NCI-H2081 treated with DMSO at 0.1 percent for 48 hours (cell line): Measurements from ENCODE around the gene ZNF853.
A peak's percentile ranks its signal among the peaks of the same experiment; 100 is the strongest.
"Not testable (repeated sequence)": the region's sequence is repeated elsewhere in the genome, so short reads cannot be mapped to it uniquely, and the experiment has no call there.

ENCODE experiments used
- DNase-seq: peaks from one replicate; lab custom pipeline; 2025; lab: John Stamatoyannopoulos, UW

Gene ZNF853

DNA sequence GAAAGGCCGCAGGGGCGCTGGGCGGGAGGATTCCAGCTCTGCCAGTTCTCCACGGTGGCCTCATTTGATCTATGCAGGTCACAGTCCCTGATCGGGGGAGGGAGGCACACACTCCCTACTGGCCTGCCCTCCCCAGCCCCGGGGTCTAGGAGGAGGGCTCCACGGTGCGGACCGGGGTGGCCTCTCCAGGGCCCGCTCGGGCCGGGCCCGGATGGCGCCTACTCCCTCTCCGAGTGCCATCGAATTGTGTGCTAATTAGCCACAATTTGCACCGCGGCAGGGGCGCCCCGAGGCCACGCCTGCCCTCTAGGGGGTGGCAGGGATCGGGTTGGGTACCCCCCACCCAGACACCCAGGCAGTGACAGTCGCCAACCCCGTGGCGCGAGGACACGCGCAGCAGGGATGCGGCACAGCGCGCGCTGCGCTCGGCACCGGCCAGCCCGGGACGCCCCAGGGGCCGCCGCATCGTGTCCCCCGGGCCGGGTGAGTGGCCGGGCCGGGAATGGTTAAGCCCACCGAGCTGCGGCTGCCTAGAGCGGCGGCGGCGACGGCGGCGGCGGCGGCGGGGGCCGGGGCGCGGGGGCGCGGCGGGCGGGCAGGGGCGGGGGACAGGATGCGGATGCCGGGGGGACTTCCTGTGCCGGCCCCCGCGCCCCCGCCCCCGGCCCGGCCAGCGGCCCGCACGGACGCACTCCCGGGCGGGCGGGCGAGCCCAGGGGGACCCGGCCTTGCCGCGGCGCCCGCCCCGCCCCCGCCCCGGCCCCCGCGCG, at the start of gene ZNF853:
TSS of gene ZNF853 (plus strand) at position 658 of the 770 bp plus-strand sequence. CDS start 565 bp downstream, outside the sequence.
- DNase-seq, result no peak

DNA sequence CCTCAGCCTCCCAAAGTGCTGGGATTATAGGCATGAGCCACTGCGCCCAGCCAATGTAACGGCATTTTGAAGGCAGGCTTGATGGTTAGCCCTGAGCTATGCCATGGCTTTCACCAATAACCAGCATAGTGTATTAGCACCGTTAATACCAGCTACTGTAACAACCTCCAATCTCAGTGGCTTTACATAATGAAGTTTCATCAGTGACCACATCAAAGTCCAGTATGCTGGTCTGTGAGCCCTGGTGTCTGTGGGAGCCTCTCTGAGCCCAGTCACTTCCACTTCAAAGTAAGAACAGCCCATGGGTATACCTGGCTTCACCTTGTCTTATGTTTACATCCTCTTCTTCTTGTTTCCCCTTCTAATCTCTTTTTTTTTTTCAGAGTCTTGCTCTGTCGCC, 49.8 kb upstream of the ZNF853 start:
- DNase-seq, result no peak

DNA sequence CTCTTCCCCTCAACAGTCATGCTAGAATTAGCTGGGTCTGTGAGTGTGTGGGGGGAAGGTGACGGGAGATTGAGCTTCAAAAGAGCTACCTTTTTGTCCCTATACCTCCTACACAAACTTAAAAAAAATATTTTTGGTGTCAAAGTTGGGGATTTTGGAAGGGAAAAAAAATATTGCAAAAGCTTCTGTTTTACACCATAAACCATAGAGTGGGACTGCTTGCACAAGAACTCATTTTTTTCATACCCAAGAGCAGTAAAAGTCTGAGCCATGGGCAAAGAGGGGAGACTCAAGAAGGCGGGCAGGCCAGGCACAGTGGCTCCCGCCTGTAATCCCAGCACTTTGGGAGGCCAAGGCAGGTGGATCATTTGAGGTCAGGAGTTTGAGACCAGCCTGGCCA, 47.5 kb upstream of the ZNF853 start:
- DNase-seq, result no peak

DNA sequence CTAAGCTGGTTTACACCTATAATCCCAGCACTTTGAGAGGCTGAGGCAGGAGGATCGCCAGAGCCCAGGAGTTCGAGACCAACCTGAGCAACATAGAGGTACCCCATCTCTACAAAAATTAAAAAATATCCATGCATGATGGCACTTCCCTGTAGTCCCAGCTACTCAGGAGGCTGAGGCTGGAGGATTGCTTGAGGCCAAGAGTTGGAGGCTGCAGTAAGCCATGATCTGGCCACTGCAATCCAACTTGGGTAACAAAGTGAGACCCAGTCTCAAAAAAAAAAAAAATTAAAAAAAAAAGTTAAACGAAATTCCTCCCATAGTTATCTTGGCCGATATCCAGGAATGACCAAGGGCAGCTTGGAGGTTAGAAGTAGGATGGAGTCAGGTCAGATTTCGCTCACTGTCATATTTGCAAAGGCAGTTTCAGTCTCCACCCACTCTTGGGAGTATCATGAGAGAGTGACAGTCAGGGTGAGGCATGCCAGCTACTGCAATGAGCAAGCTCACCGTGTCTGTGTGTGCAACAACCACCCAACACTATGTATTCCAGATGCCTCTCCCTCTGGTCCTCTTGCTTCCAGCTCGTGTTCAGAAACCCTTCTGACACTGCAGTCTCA, 44.1 kb upstream of the ZNF853 start:
- DNase-seq, result no peak

DNA sequence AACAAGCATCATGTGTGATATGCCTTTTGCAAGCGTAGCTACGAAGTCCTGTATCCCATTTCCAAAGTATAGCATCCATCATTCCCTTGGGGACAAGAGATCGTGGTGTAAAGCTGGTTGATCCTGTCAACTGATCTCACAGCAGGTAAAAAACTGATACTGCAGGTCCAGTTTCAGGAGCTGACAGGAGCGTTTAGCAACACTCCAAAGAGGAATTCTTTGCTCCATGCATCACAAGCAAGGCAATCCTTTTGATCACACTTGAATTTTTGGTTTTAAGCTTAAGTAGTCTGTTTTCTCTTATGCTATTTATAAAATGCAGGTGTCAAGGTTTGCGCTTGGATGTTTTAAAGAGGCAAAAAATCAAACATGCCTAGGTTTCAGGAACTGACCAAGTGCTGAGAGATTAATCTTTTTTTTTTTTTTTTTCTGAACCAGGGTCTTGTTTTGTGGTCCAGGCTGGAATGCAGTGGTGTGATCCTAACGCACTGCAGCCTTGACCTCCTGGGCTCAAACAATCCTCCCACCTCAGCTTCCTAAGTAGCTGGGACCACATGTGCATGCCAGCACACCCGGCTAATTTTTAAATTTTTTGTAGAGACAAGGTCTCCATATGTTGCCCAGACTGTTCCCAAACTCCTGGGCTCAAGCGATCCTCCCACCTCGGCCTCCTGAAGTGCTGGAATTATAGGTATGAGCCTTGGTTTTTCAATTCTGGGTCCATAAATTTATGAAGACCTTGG, 40.0 kb upstream of the ZNF853 start:
- DNase-seq, result no peak

DNA sequence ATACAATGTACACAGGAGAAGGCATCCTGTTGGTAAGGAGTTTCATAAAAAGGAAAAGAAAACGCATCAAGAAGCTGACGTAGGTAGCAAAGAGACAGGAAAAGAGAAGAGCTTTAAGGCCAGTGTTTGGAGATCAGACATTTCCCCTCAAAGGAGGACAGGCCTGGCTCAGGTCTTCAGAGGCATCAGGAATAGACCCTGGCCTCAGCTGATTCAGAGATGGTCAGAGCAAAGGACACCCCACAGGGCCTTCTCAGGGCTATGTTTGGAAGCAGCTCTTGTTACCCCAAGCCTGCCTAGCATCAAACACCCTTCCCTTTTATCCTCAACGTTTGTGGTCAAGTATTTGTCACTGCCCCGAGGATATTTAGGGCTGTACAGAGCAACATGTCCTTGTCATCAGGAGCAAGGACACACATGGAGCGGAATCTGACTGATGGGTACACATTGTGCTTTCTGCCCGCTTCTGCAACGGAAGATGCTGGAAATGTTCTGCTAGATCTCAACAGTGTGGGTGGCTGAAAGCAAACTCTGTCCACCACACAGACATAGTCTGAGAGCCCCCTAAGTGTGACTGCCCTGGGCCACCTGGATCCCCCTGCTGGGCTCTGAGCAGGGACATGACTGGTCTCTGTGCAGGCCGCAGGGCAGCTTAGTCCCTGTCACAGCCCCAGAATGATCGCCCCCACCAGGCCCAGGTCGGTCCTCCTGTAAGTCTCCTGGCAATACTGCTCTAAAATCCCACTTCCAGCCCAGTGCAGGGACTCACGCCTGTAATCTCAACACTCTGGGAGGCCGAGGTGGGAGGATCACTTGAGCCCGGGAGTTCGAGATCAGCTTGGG, 39.2 kb upstream of the ZNF853 start:
- no peak for DNase-seq

DNA sequence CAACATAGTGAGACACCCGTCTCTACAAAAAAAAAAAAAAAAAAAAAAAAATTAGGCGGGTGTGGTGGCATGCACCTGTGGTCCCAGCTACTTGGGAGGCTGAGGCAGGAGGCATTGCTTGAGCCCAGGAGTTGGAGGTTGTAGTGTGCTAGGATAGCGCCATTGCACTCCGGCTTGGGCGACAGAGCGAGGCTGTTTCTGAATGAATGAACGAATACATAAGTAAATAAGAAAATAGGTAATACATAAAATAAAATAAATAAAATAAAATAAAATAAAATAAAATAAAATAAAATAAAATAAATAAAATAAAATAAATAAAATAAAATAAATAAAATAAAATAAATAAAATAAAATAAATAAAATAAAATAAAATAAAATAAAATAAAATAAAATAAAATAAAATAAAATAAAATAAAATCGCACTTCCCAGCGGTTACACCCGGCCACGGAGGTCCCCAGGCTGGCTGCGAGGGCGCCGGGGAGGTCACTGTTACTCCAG, 38.5 kb upstream of the ZNF853 start:
- not testable (repeated sequence) for DNase-seq

DNA sequence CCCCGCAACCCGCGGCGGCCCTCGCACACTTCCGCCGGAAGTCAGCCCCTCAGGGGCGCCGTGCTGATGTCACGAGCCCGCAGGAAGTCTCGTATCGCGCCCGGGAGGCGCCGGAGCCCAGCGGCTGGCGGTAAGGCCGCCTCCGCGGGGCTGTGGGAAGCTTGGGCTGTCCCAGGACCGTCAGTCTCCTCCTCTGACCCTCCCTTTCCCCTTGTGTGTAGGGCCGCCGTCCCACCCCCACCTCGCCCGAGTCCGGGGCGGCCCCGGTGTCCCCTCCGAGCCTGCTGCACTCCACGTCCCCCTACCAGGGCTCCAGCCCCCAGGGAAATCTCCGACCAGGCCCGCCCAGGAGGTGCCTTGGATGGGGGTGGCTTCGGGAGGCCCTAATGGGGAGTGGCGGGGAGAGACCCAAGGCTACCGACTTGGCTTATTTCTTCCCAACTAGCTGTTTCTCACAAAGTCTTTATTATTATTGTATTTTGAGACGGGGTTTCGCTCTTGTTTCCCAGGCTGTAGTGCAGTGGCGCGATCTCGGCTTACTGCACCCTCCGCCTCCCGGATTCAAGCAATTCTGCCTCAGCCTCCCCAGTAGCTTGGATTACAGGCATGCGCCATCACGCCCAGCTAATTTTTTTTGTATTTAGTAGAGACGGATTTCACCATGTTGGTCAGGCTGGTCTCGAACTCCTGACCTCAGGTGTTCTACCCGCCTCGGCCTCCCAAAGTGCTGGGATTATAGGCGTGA, 37.9 kb upstream of the ZNF853 start, which contains the start of gene ZDHHC4:
TSS of gene ZDHHC4 (plus strand) at position 86 of the 745 bp plus-strand sequence. CDS start 3,108 bp downstream, outside the sequence.
- peak; percentile 40 for DNase-seq

DNA sequence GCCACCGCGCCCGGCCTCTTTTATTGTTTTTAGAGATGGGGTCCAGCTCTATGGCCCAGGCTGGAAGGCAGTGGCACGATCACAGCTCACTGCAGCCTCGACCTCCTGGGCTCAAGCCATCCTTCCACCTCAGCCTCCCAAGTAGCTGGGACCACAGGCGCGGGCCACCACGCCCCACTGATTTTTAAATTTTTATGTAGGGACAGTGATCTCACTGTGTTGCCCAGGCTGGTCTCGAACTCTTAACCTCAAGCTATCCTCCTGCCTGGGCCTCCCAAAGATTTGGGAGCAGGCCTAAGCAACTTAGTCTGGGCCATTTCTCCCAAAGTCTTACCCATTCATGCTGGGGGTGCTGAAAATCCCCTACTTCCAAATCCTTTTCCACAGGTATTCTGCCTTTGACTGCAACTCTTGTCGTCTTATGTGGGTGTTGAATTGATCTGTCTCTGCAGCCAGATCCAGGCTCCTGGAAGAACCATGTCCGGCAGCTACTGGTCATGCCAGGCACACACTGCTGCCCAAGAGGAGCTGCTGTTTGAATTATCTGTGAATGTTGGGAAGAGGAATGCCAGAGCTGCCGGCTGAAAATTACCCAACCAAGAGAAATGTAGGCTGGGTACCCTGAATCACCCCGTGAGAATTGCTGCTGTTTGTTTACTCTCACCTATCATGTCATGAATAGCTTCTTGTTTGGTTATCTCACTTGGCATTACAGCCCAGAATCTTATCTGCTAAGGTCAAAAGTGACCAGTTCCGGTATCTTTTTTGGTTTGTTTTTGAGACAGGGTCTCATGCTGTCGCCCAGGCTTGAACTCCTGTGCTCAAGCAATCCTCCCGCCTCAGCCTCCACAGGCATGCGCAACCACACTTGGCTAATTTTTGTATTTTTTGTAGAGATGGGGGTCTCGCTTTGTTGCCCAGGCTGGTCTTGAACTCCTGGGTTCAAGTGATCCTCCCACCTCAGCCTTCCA, 37.0 kb upstream of the ZNF853 start:
- DNase-seq, result no peak

DNA sequence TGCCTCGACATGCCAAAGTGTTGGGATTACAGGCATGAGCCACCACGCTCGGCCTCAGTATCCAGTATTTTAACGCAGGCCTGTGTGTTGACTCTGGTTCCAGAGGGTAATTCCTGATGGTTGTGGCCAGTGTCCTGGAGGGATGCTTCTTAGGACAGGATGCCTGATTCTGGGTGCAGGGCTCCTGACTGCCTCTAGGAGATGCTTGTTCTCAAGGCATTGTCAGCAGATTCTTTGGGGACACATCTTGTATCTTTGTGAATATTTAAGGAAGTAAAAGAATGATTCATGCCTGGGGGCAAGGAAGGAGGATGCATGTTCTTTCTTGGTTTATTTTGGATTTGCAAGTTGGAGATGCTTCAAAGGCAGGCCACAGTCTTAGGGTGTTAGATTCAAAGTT, 36.0 kb upstream of the ZNF853 start:
- no peak for DNase-seq

DNA sequence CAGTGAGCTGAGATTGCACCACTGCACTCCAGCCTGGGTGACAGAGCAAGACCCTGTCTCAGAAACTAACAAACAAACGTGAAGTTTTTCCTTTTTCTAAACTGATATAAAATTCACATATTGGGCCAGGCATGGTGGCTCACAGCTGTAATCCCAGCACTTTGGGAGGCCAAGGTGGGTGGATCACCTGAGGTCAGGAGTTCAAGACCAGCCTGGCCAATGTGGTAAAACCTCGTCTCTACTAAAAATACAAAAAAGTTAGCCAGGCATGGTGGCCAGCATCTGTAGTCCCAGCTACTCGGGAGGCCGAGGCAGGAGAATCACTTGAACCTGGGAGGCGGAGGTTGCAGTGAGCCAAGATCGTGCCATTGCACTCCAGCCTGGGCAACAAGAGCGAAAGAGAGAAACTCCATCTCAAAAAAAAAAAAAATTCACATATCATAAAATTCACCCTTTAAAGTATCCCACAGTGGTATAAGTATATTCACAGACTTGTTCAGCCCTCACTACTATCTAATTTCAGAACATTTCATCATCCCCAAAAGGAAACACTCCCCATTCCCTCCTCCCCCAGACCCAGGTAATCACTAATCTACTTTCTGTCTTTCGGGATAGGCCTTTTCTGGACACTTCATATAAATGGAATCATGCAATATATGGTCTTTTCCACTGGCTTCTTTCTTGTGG, 29.5 kb upstream of the ZNF853 start:
- not testable (repeated sequence) for DNase-seq

DNA sequence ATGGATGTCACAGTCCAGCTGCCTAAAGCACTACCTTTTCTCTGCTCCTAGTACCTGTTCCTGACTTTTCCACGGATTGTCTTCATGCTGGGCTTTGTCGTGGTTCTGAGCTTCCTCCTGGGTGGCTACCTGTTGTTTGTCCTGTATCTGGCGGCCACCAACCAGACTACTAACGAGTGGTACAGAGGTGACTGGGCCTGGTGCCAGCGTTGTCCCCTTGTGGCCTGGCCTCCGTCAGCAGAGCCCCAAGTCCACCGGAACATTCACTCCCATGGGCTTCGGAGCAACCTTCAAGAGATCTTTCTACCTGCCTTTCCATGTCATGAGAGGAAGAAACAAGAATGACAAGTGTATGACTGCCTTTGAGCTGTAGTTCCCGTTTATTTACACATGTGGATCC, 26.8 kb upstream of the ZNF853 start:
- DNase-seq, result no peak

DNA sequence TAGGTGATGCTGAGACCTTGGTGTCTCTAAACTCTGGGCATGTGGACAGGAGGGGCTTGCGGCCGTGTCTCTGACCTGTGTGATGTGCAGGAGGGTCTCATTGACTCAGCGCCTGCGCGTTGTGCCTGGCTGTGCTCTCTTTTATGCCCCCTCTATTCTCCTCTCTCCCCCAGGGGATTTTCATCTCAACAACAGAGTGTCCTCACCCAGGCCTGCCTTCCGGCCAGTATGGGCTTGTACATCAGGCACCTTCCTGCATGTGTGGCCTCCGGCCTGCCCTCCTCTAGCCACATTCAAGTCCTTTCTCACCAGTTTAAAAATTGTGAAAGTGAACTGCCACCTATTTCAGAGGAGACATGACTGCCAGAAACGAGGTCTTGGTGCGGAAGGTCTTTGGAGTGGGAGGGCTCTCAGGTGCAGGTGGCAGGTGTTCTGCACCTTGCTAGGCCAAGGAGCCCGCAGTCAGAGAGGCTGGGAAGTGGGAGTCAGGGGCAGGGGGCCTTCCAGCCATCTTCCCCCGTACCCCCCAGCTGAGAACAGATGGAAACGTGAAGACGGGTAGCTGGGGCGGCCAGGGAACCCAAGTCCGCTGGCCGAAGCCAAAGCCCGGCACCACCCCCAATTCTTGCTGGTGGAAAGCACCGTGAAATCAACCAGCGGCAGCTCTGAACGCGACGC, 26.1 kb upstream of the ZNF853 start:
- DNase-seq, result no peak

DNA sequence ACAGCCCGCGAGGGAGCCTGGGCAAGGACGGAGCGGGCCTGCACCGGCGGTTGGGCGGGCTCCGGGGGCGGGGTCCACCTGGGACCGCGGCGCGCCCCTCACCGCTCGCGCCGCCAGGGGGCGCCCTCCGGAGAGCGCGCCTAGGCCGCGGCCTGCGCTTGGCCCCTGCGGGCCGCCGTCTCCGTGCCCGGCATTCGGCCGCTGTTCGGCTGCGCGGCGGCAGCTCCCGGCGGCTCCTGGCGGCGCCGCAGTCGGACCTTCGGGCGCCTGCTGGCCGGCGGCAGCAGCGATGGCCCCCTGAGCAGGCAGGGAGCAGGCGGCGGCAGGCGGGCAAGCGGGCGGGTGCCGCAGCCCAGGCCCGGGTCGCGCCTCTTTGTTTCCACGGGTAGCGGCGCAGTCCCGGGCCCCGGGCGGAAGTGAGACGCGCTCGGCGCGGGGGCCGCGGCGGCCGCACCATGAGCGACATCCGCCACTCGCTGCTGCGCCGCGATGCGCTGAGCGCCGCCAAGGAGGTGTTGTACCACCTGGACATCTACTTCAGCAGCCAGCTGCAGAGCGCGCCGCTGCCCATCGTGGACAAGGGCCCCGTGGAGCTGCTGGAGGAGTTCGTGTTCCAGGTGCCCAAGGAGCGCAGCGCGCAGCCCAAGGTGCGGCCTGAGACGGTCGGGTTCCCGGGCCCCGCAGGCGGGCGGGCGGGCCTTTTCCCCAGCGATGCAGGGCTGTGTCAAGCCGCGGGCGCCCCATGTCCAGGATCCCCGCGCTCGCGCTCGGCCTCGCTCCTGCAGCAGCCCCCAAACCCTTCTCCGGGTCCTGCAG, 25.4 kb upstream of the ZNF853 start, which contains the start of gene INTS15:
TSS of gene INTS15 (plus strand) at position 193 of the 816 bp plus-strand sequence. CDS start at position 456, 263 bp downstream.
- no peak for DNase-seq

DNA sequence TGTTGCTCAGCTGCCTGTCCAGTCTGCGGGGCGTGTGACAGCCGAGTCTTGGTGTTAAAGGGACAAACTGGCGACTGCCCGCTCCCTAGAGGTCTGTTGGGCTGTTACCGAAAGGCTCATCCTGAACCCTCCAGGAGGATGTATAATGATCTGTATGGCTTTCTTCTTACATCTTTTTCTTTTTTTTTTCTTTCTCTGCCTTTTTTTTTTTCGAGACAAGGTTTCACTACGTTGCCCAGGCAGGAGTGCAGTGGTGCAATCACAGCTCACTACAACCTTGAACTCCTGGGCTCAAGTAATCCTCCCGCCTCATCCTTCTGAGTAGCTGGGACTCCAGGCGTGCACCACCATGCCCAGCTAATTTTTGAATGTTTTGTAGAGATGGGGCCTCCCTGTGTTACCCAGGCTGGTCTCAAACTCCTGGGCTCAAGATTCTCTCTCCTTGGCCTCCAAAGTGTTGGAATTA, 24.7 kb upstream of the ZNF853 start:
- DNase-seq, result no peak

DNA sequence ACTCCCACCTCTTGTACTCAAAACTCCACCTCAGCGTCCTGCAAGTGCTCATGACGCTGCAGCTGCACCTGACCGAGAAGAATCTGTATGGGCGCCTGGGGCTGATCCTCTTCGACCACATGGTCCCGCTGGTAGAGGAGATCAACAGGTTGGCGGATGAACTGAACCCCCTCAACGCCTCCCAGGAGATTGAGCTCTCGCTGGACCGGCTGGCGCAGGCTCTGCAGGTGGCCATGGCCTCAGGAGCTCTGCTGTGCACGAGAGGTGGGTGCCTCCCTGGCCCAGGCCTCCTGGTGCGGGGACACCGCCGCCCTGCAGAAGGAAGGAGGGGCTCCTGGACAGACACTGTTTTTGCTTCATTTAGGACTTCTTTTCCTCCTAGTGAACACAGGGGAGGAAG, 15.3 kb upstream of the ZNF853 start:
- DNase-seq, result no peak

DNA sequence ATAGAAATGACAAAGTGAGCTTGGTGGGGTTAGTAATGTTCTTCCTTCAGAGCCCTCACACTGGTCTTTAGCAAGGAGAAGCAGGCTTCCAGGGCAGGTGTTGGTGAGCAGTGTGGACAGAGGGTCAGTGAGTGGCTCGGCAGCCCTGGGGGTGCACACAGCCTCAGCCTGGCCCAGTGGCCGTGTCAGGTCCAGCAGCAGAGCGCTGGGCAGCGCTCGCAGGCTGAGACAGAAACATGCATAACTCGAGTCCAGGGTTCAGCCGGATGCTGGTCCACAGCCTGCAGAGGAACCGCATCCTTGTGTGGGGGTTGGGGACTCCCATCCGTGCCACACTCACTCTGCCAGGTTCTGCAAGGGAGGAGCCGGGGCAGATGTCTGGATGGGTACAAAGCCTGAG, 11.0 kb upstream of the ZNF853 start:
- no peak for DNase-seq
